Ovary (tissue), 3 donors: ENCODE results near the gene ACTN1.

Source experiments
- CTCF ChIP-seq, 3 donors: fragments of 450-650 bp in 2 of 3; fragments of 200-600 bp in 1 of 3; IDR thresholded peaks; one replicate each; pipeline versions ENCODE4 v1.5.1 to v1.8.0; 2016 to 2022; ENCODE audit warnings: antibody characterized with exemption in 3 of 3, mild to moderate bottlenecking in 1 of 3
- EP300 ChIP-seq: sonication (generic); formaldehyde crosslinking; IDR thresholded peaks from one replicate; pipeline ENCODE4 v1.6.1; 2017; ENCODE audit warnings: antibody characterized with exemption
- POLR2A ChIP-seq: fragments of 450-650 bp; IDR thresholded peaks from one replicate; pipeline ENCODE4 v1.6.1; 2017; ENCODE audit warnings: antibody characterized with exemption, mild to moderate bottlenecking, moderate library complexity
- donor health status: DM: no; HTN: no; CAD: no.

GRCh38 chr14:68932231-68932630 is 46.9 kb downstream of the ACTN1 start:
- no peak for TF ChIP-seq CTCF (IDR thresholded peaks at IDR 0.05)
- TF ChIP-seq POLR2A: no peak
- TF ChIP-seq EP300: no peak
